Measurements from ENCODE around the gene R3HDML.

The R3HDML gene

DNA sequence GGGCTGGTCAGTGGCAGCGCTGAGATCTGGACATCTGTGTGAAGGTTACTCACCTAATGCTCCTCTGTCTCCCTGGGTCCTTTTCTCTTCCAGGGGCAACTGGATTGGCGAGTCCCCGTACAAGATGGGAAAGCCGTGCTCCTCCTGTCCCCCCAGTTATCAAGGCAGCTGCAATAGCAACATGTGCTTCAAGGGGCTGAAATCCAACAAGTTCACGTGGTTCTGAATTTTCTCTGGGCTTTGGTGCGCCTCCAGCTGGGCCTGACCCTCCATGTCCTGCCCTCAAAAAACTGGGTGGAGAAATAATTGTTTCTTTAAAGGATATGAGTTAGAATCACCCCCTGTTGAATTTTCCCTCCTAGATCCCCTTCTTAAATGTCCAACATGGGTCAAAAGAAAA lies 13.7 kb downstream of the R3HDML start:
- TF ChIP-seq, protein P1, sequence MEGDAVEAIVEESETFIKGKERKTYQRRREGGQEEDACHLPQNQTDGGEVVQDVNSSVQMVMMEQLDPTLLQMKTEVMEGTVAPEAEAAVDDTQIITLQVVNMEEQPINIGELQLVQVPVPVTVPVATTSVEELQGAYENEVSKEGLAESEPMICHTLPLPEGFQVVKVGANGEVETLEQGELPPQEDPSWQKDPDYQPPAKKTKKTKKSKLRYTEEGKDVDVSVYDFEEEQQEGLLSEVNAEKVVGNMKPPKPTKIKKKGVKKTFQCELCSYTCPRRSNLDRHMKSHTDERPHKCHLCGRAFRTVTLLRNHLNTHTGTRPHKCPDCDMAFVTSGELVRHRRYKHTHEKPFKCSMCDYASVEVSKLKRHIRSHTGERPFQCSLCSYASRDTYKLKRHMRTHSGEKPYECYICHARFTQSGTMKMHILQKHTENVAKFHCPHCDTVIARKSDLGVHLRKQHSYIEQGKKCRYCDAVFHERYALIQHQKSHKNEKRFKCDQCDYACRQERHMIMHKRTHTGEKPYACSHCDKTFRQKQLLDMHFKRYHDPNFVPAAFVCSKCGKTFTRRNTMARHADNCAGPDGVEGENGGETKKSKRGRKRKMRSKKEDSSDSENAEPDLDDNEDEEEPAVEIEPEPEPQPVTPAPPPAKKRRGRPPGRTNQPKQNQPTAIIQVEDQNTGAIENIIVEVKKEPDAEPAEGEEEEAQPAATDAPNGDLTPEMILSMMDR (IDR thresholded peaks at IDR 0.05; ENCODE audit: borderline replicate concordance, extremely low read depth, low read length, poor library complexity, severe bottlenecking): no peak
- no peak for TF ChIP-seq EZH2 (IDR thresholded peaks at IDR 0.05; ENCODE audit: borderline replicate concordance, low read depth, low read length, severe bottlenecking)
- H3K79me2 ChIP-seq (ENCODE audit: insufficient read depth, low read length): no peaks in the 10 kb centered on the region
- no peak overlapping the region for H3K9ac ChIP-seq (ENCODE audit: low read depth, low read length)
- H3K9me3 ChIP-seq (ENCODE audit: insufficient read depth, low read length, severe bottlenecking): no peaks in the 10 kb centered on the region
- H2AFZ ChIP-seq (ENCODE audit: low read depth, low read length): no peak overlapping the region
- no peak overlapping the region for H3K27ac ChIP-seq (ENCODE audit: low read length)
- H3K36me3 ChIP-seq (ENCODE audit: insufficient read depth, low read length): no peaks in the 10 kb centered on the region
- H3K4me2 ChIP-seq (ENCODE audit: insufficient read depth, low read length): no peak overlapping the region
- no peak for DNase-seq
- H4K20me1 ChIP-seq (ENCODE audit: insufficient read depth, low read length): peaks cover 3% of the 10 kb centered on the region; the same call in 1 of the 2 replicates
- no peak overlapping the region for H3K4me3 ChIP-seq (ENCODE audit: low read depth in 1 of 2, low read length in 2 of 2)
- no peaks in the 10 kb centered on the region for H3K4me1 ChIP-seq (ENCODE audit: insufficient read depth, low read length)
- ATAC-seq (ENCODE audit: insufficient read depth, low read depth): no peak
- H3K27me3 ChIP-seq (ENCODE audit: insufficient read depth, low read length, poor library complexity): no peaks in the 10 kb centered on the region

DNA sequence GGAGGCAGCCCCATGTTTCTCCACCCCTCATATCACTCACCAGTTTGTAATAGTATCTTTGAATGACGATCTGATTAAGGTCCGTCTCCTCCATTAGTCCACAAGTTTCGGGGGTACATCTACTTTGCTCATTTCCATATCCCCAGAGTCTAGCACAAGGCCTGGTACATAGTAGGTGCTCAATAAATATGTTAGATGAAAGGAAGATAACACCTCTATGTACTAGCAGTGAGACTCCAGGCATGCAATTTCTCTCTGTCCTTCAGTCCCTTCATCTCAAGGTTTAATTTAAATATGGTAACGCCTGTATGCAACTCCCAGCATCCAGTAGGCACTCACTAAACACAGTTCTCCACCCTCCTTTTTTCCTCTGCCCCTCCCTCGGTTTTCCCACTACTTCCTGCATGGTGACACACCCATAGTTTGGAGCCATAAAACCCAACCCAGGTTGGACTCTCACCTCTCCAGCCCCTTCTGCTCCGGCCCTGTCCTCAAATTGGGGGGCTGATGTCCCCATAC lies 18.2 kb downstream of the R3HDML start:
- no peak overlapping the region for H2AFZ ChIP-seq (ENCODE audit: low read depth, low read length)
- H3K4me2 ChIP-seq (ENCODE audit: insufficient read depth, low read length): no peak overlapping the region
- no peaks in the 10 kb centered on the region for H3K36me3 ChIP-seq (ENCODE audit: insufficient read depth, low read length)
- H3K9ac ChIP-seq (ENCODE audit: low read depth, low read length): no peak overlapping the region
- DNase-seq (no peak), ATAC-seq (ENCODE audit: insufficient read depth, low read depth) (no peak)
- TF ChIP-seq, protein P1 (IDR thresholded peaks at IDR 0.05; ENCODE audit: borderline replicate concordance, extremely low read depth, low read length, poor library complexity, severe bottlenecking): no peak
- TF ChIP-seq EZH2 (IDR thresholded peaks at IDR 0.05; ENCODE audit: borderline replicate concordance, low read depth, low read length, severe bottlenecking): no peak
- no peak overlapping the region for H3K4me3 ChIP-seq (ENCODE audit: low read depth in 1 of 2, low read length in 2 of 2)
- no peak overlapping the region for H3K27ac ChIP-seq (ENCODE audit: low read length)
- peaks cover 3% of the 10 kb centered on the region; the same call in 1 of the 2 replicates for H4K20me1 ChIP-seq (ENCODE audit: insufficient read depth, low read length)
- H3K9me3 ChIP-seq (ENCODE audit: insufficient read depth, low read length, severe bottlenecking): no peaks in the 10 kb centered on the region
- H3K79me2 ChIP-seq (ENCODE audit: insufficient read depth, low read length): no peaks in the 10 kb centered on the region
- peaks cover 17% of the 10 kb centered on the region for H3K27me3 ChIP-seq (ENCODE audit: insufficient read depth, low read length, poor library complexity)
- no peaks in the 10 kb centered on the region for H3K4me1 ChIP-seq (ENCODE audit: insufficient read depth, low read length)

DNA sequence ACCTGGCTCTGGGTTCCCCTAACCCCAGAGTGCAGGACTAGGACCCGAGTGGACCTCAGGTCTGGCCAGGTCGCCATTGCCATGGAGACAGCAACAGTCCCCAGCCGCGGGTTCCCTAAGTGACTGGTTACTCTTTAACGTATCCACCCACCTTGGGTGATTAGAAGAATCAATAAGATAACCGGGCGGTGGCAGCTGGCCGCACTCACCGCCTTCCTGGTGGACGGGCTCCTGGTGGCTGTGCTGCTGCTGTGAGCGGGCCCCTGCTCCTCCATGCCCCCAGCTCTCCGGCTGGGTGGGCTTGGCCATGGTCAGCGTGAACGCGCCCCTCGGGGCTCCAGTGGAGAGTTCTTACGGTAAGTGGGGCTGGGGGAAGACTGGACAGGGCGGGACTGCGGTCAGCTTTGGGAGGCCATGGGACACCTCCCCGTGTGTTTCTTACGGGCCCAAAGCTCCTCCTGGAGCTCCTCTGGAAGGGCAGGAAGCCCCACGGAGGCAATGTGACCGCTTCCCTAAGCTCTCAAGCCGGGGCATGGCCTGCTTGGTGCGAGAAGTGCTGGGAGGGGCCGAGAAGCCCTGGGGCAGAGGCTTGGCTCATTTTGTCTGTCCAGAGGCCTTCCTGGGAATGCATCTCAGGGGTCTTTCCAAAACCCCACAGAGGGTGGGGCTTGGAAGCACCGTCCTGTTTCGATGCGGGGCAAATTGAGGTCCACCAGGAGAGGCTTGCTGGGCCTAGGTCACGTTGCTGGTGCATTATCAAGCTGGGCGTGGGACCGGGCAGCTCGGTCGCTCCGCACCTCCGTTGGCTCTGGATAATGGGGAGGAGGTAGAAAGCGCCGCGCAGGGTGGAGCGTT lies 18.9 kb downstream of the R3HDML start, which contains the start of gene HNF4A:
Gene HNF4A (plus strand): TSS at position 202 of the 855 bp plus-strand sequence. CDS start 106 bp downstream, at position 308.
- Histone ChIP-seq H3K4me1 (ENCODE audit: insufficient read depth, low read length) (no peaks in the 10 kb centered on the region), H3K9me3 (ENCODE audit: insufficient read depth, low read length, severe bottlenecking) (no peaks in the 10 kb centered on the region), H4K20me1 (ENCODE audit: insufficient read depth, low read length) (peaks cover 3% of the 10 kb centered on the region; the same call in 1 of the 2 replicates), H2AFZ (ENCODE audit: low read depth, low read length) (no peak within 1 kb of the TSS), H3K4me3 (ENCODE audit: low read depth in 1 of 2, low read length in 2 of 2) (no peak within 1 kb of the TSS), H3K9ac (ENCODE audit: low read depth, low read length) (no peak within 1 kb of the TSS), H3K27ac (ENCODE audit: low read length) (no peak within 1 kb of the TSS), H3K4me2 (ENCODE audit: insufficient read depth, low read length) (no peak within 1 kb of the TSS), H3K27me3 (ENCODE audit: insufficient read depth, low read length, poor library complexity) (peaks cover 17% of the 10 kb centered on the region), H3K36me3 (ENCODE audit: insufficient read depth, low read length) (no peaks in the 10 kb centered on the region), H3K79me2 (ENCODE audit: insufficient read depth, low read length) (no peaks in the 10 kb centered on the region)
- ATAC-seq (ENCODE audit: insufficient read depth, low read depth) (no peak), DNase-seq (no peak)
- TF ChIP-seq EZH2 (IDR thresholded peaks at IDR 0.05; ENCODE audit: borderline replicate concordance, low read depth, low read length, severe bottlenecking): no peak
- TF ChIP-seq, protein P1 (IDR thresholded peaks at IDR 0.05; ENCODE audit: borderline replicate concordance, extremely low read depth, low read length, poor library complexity, severe bottlenecking): no peak

Data from DND-41 (cell line).